ENCODE results near the gene PDCD1.

DNA sequence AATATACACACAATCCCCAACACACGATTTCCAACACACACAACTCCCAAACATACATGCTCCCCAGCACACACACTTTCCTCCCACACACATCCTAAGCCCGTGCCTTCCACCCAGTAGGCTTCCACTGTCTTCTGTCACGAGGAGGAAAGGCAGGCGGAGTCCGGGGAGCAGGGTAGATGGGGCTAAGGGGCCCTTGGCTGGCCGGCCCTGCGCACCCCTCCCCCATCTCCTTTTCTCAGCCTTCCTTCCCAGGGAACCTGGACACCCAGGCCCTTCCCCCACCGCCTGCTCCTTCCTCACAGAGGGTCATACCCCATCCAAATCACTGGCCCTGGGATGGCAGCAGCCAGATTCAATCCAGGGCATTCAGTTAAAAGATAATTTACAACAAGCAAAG is 3.4 kb upstream of the PDCD1 start:
- TF ChIP-seq, protein P1, sequence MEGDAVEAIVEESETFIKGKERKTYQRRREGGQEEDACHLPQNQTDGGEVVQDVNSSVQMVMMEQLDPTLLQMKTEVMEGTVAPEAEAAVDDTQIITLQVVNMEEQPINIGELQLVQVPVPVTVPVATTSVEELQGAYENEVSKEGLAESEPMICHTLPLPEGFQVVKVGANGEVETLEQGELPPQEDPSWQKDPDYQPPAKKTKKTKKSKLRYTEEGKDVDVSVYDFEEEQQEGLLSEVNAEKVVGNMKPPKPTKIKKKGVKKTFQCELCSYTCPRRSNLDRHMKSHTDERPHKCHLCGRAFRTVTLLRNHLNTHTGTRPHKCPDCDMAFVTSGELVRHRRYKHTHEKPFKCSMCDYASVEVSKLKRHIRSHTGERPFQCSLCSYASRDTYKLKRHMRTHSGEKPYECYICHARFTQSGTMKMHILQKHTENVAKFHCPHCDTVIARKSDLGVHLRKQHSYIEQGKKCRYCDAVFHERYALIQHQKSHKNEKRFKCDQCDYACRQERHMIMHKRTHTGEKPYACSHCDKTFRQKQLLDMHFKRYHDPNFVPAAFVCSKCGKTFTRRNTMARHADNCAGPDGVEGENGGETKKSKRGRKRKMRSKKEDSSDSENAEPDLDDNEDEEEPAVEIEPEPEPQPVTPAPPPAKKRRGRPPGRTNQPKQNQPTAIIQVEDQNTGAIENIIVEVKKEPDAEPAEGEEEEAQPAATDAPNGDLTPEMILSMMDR (IDR thresholded peaks at IDR 0.05; ENCODE audit: insufficient read depth, low read length) = no peak
- no peak for TF ChIP-seq POLR2AphosphoS5 (IDR thresholded peaks at IDR 0.05; ENCODE audit: low read depth)
- no peak for TF ChIP-seq GABPA (IDR thresholded peaks at IDR 0.05; ENCODE audit: low read depth)
- TF ChIP-seq, protein P2, sequence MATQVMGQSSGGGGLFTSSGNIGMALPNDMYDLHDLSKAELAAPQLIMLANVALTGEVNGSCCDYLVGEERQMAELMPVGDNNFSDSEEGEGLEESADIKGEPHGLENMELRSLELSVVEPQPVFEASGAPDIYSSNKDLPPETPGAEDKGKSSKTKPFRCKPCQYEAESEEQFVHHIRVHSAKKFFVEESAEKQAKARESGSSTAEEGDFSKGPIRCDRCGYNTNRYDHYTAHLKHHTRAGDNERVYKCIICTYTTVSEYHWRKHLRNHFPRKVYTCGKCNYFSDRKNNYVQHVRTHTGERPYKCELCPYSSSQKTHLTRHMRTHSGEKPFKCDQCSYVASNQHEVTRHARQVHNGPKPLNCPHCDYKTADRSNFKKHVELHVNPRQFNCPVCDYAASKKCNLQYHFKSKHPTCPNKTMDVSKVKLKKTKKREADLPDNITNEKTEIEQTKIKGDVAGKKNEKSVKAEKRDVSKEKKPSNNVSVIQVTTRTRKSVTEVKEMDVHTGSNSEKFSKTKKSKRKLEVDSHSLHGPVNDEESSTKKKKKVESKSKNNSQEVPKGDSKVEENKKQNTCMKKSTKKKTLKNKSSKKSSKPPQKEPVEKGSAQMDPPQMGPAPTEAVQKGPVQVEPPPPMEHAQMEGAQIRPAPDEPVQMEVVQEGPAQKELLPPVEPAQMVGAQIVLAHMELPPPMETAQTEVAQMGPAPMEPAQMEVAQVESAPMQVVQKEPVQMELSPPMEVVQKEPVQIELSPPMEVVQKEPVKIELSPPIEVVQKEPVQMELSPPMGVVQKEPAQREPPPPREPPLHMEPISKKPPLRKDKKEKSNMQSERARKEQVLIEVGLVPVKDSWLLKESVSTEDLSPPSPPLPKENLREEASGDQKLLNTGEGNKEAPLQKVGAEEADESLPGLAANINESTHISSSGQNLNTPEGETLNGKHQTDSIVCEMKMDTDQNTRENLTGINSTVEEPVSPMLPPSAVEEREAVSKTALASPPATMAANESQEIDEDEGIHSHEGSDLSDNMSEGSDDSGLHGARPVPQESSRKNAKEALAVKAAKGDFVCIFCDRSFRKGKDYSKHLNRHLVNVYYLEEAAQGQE (IDR thresholded peaks at IDR 0.05; ENCODE audit: insufficient replicate concordance, low read depth) = no peak
- no peak for TF ChIP-seq SPI1 (IDR thresholded peaks at IDR 0.05; ENCODE audit: borderline replicate concordance, low read depth)

Data from HL-60 (cell line).